OCI-LY7 (cell line): ENCODE measurements around the gene CDC42BPG. TPM values are rescaled to one million over a fixed set of nuclear protein-coding genes. Genes with fewer than 3 reads are reported as not detected.
A peak's percentile ranks its signal among the peaks of the same experiment; 100 is the strongest.

Source experiments
- BruUV-seq: library from RNA; stranded (reverse); fragments of 400-500 nt; replicated peaks from 2 replicates; lab custom pipeline; 2021; lab: Mats Ljungman, UMichigan
- CTCF ChIA-PET: fragments of 300-600 bp; sonication (Branson Sonifier 250); formaldehyde crosslinking; loops from one replicate; lab custom pipeline; 2022; ENCODE audit warnings: antibody characterized with exemption; ENCODE audit not compliant: unreplicated experiment; lab: Charles Lee
- POLR2A ChIA-PET: fragments of 300-600 bp; sonication (Branson Sonifier 250); formaldehyde crosslinking; loops from one replicate; lab custom pipeline; 2022; ENCODE audit warnings: antibody characterized with exemption; lab: Charles Lee
- DNase-seq: peaks from one replicate; pipeline ENCODE4 v3.0.0-alpha.2; 2015; ENCODE audit warnings: low spot score
- H2AFZ ChIP-seq: fragments of 200-600 bp; sonication (generic), shearing (Covaris generic); 2 replicates; pipeline ENCODE4 v1.6.1; 2014; ENCODE audit warnings: mild to moderate bottlenecking, antibody characterized with exemption, low read length, moderate library complexity
- H3K27ac ChIP-seq: fragments of 200-600 bp; sonication (generic); 2 replicates; pipeline ENCODE4 v1.5.1; 2014; ENCODE audit warnings: mixed run types, low read depth, mild to moderate bottlenecking, moderate library complexity, low read length, inconsistent platforms; ENCODE audit not compliant: poor library complexity, severe bottlenecking
- H3K36me3 ChIP-seq: fragments of 200-600 bp; sonication (generic); 2 replicates; pipeline ENCODE4 v1.6.1; 2014; ENCODE audit warnings: mild to moderate bottlenecking, antibody characterized with exemption, low read length, moderate library complexity, mixed read lengths; ENCODE audit not compliant: insufficient read depth
- H3K4me1 ChIP-seq: fragments of 200-600 bp; sonication (generic); 2 replicates; pipeline ENCODE4 v1.5.1; 2014; ENCODE audit warnings: mild to moderate bottlenecking, low read length; ENCODE audit not compliant: insufficient read depth, poor library complexity, severe bottlenecking
- H3K4me2 ChIP-seq: fragments of 200-600 bp; sonication (generic); 2 replicates; pipeline ENCODE4 v1.6.1; 2014; ENCODE audit warnings: mild to moderate bottlenecking, low read length
- H3K4me3 ChIP-seq: fragments of 200-600 bp; sonication (generic); 2 replicates; pipeline ENCODE4 v1.5.1; 2014; ENCODE audit warnings: mild to moderate bottlenecking, low read depth, low read length; ENCODE audit not compliant: poor library complexity, severe bottlenecking
- H3K79me2 ChIP-seq: fragments of 200-600 bp; sonication (generic); 2 replicates; pipeline ENCODE4 v1.6.1; 2016; ENCODE audit warnings: low read depth, mild to moderate bottlenecking, low read length, moderate library complexity, mixed read lengths; ENCODE audit not compliant: insufficient read depth
- H3K9me2 ChIP-seq: fragments of 200-600 bp; sonication (generic); 2 replicates; pipeline ENCODE4 v1.6.1; 2016; ENCODE audit warnings: mild to moderate bottlenecking, low read length, mixed read lengths; ENCODE audit not compliant: insufficient read depth
- H3K9me3 ChIP-seq: fragments of 200-600 bp; sonication (generic); 2 replicates; pipeline ENCODE4 v1.6.1; 2014; ENCODE audit warnings: mild to moderate bottlenecking, mixed run types, low read length, mixed read lengths
- H4K20me1 ChIP-seq: fragments of 200-600 bp; sonication (generic); 2 replicates; pipeline ENCODE4 v1.6.1; 2014; ENCODE audit warnings: mild to moderate bottlenecking, antibody characterized with exemption, low read length, moderate library complexity, mixed read lengths; ENCODE audit not compliant: insufficient read depth
- CTCF ChIP-seq: fragments of 200-600 bp; sonication (generic); conservative IDR thresholded peaks from 2 replicates; pipeline ENCODE4 v1.5.1; 2014; ENCODE audit warnings: mild to moderate bottlenecking, antibody characterized with exemption, low read length, moderate library complexity, mixed read lengths
- EZH2phosphoT487 ChIP-seq: fragments of 200-600 bp; sonication (generic); IDR thresholded peaks from 2 replicates; pipeline ENCODE4 v1.6.1; 2018; ENCODE audit warnings: low read depth, borderline replicate concordance, mild to moderate bottlenecking, mixed run types, antibody characterized with exemption, low read length, moderate library complexity, mixed read lengths
- intact Hi-C: fragments of 100-400 bp; cut with micrococcal nuclease; formaldehyde crosslinking; loops from one replicate; pipeline ENCODE4 v1.10.0; 2022; ENCODE audit not compliant: unreplicated experiment
- total RNA-seq, 2 experiments: library from RNA; depleted of rRNA in 1 of 2; stranded (reverse); fragments of >200 nt in 1 of 2; shearing (Covaris generic) in 1 of 2; gene quantifications; 2 replicates each; pipeline ENCODE4 v1.2.3, GENCODE V29; 2014 to 2022

CDC42BPG gene
- total RNA-seq, 2 experiments from 2014 or later: 3.5 to 4.9 TPM

DNA sequence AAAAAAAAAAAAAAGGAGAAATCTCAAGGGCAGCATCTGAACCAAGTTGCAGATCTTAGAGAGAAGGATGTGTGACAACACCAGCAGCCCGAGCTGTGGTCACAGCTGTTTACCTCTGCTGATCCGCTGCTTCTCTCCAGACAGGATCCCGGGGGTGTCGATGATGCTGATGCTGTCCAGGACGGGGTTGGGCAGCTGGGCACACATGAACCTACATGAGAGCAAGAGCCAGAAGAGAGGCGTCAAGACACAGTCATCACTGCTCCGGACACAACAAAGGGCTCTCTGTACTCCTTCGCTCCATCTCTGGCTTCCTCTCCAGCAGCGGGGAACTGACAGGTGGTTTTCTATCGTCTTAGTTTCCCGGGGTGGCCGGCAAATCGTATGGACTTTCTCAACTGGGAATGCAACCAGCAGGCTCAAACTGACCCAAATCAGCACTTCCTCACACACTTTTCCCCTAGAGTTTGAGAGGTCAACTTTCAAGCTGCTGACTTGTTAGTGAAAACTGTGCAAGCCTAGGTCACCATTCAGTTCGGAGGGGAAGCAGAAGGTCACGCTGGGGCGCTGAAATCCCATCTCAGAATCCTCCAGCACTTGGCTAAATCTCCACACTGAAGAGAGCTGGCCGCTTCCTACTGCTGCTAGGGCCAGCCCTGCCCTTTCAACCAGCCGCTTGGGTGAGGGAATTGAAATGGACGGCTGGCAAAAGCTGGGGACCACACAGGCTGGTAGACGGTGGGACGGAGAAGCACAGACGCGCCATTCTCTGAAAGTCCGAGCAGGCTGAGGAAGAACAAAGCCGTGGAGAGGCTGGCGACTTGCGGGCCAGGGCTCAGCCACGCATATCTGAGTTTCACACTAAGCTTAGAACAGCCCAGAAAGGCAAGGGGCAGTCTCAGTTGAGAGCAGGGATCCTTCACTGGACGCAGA is 30.1 kb upstream of the CDC42BPG start:
- TF ChIP-seq EZH2phosphoT487: no peak
- no peak for TF ChIP-seq CTCF
- Histone ChIP-seq H3K9me2 (no peaks in the 10 kb centered on the region), H3K4me2 (peak overlapping the region; percentile 96), H3K9me3 (no peaks in the 10 kb centered on the region), H3K27ac (peak overlapping the region; percentile 97), H3K79me2 (peaks cover 89% of the 10 kb centered on the region), H4K20me1 (peaks cover 31% of the 10 kb centered on the region; the same call in 1 of the 2 replicates), H3K4me3 (peak overlapping the region; percentile 89), H3K36me3 (peaks cover 70% of the 10 kb centered on the region), H3K4me1 (peaks cover 76% of the 10 kb centered on the region), H2AFZ (no peak overlapping the region)
- POLR2A ChIA-PET: interaction anchor here (0.6 to 8.8 kb wide), 3 partner anchors 13 to 24 kb away, joined by 4 to 115 read pairs (median 90); no protein-coding TSS in a partner anchor
- DNase-seq: peak; percentile 69
- CTCF ChIA-PET: interaction anchor here (0.8 to 1.8 kb wide), 7 partner anchors 9 to 25 kb away, joined by 3 to 7 read pairs (median 4); no protein-coding TSS in a partner anchor
- intact Hi-C loops: loop anchor here (5.0 kb wide), 1 partner anchor 132 kb away; the partner anchor contains the start of gene RASGRP2
- no TSS peak for BruUV-seq

DNA sequence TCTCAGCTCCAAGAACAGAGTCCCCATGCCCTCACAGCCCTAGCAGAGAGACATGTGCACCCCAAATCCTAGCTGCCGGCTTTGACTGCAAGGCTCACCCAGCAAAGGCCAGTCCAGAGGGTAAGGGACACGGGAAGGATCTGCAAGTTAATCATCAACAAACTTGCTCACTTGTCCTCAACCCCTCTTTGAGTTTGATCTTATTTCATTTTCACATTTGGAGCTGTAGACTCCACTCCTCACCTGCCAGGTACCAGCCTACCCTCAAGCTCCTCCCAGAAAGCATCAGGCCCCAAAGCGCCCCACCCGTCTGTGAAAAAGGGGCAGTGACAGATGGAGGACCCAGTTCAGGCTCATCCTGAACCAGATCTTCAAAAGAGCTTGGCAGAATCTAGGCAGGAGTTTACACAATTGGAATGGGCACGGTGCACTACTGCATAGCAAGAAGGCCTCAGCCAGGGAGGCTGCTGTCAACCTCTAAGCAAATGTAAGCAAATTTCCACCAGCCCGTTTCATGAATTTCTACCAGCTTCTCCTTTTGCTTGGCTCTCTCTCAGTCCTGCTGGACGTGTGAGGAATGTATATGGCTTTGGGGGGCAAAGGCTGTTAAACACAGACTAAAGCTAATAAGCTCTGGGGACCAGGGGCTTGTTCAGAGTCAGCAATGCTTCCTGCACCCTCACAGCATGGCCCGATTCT is 28.5 kb upstream of the CDC42BPG start:
- H3K27ac ChIP-seq: peak overlapping the region; percentile 97
- BruUV-seq: no TSS peak
- H3K36me3 ChIP-seq: peaks cover 81% of the 10 kb centered on the region

More for the DNA sequence above, 28.5 kb upstream of the CDC42BPG start:
- TF ChIP-seq EZH2phosphoT487 (no peak), CTCF (no peak)
- Histone ChIP-seq H4K20me1 (peaks cover 30% of the 10 kb centered on the region; the same call in 1 of the 2 replicates), H3K4me3 (peak overlapping the region; percentile 44), H2AFZ (no peak overlapping the region), H3K9me2 (no peaks in the 10 kb centered on the region), H3K79me2 (peaks cover 94% of the 10 kb centered on the region), H3K4me2 (peak overlapping the region; percentile 96), H3K4me1 (peaks cover 88% of the 10 kb centered on the region), H3K9me3 (no peaks in the 10 kb centered on the region)
- POLR2A ChIA-PET: interaction anchor here (0.5 to 8.8 kb wide), 5 partner anchors 11 to 1246 kb away, joined by 3 to 115 read pairs (median 3); no protein-coding TSS in a partner anchor
- CTCF ChIA-PET: interaction anchor here (0.6 to 1.4 kb wide), 3 partner anchors 9 to 25 kb away, joined by 3 to 9 read pairs (median 3); no protein-coding TSS in a partner anchor
- intact Hi-C loops: no loop called here
- peak; percentile 58 for DNase-seq
